Measurements from ENCODE around the gene IL13.

DNA sequence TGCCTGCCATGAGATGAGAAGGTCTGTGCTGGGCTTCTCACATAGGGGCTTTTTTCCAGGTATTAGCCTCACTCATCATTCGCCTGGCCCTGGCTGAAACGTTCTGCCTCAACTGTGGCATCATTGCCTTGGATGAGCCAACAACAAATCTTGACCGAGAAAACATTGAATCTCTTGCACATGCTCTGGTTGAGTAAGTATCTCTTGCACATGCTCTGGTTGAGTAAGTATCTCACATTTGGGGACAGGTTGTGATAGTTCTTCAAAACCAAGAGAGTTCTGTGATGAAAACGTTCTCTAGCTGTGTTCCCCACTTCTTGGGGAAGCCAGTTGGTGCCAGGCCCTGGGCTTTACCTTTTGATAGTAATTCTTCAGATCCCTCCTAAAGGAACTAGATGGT is 17.4 kb upstream of the IL13 start:
- TF ChIP-seq, protein P1, sequence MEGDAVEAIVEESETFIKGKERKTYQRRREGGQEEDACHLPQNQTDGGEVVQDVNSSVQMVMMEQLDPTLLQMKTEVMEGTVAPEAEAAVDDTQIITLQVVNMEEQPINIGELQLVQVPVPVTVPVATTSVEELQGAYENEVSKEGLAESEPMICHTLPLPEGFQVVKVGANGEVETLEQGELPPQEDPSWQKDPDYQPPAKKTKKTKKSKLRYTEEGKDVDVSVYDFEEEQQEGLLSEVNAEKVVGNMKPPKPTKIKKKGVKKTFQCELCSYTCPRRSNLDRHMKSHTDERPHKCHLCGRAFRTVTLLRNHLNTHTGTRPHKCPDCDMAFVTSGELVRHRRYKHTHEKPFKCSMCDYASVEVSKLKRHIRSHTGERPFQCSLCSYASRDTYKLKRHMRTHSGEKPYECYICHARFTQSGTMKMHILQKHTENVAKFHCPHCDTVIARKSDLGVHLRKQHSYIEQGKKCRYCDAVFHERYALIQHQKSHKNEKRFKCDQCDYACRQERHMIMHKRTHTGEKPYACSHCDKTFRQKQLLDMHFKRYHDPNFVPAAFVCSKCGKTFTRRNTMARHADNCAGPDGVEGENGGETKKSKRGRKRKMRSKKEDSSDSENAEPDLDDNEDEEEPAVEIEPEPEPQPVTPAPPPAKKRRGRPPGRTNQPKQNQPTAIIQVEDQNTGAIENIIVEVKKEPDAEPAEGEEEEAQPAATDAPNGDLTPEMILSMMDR (IDR thresholded peaks at IDR 0.05) = no peak
- TF ChIP-seq POLR2A (IDR thresholded peaks at IDR 0.05) = no peak

All from tibial nerve (tissue), 3 donors.